ENCODE results near the gene TMEM270. TPM values are rescaled to one million over a fixed set of nuclear protein-coding genes. Genes with fewer than 3 reads are reported as not detected.
A peak's percentile ranks its signal among the peaks of the same experiment; 100 is the strongest.

Gene TMEM270
- total and polyA plus RNA-seq, 7 donors = 0.39 TPM; not detected in 6

- no peaks in the 10 kb centered on the region for H3K27me3 ChIP-seq
- no peaks in the 10 kb centered on the region for H3K36me3 ChIP-seq
- TF ChIP-seq POLR2AphosphoS5 (IDR thresholded peaks at IDR 0.05) = no peak
- no peak for TF ChIP-seq CTCF (IDR thresholded peaks at IDR 0.05)
- no peak for TF ChIP-seq EP300 (IDR thresholded peaks at IDR 0.05)
- no peak for TF ChIP-seq POLR2A (IDR thresholded peaks at IDR 0.05)
- intact Hi-C loops (cut with DNase I) = no loop called here
- peaks cover 0 to 29% (median 26%) of the 10 kb centered on the region in 4 donors for H3K4me1 ChIP-seq
- WGBS, 2 donors = 87 to 92% methylated on average over 6 of the region's 6 CpGs
- peaks cover 0 to 3% (median 0%) of the 10 kb centered on the region in 4 donors for H3K9me3 ChIP-seq
- no peak overlapping the region for H3K4me3 ChIP-seq
- no peak for DNase-seq
- H3K27ac ChIP-seq = peak overlapping the region; percentile 60 to 77 (median 74)
Measured at GRCh38 chr7:73894166-73894565, 33.2 kb downstream of the TMEM270 start.

- H3K27ac ChIP-seq = peak overlapping the region; percentile 60 to 77 (median 74)
- intact Hi-C loops (cut with DNase I) = no loop called here
- TF ChIP-seq CTCF (IDR thresholded peaks at IDR 0.05) (no peak), POLR2AphosphoS5 (IDR thresholded peaks at IDR 0.05) (peak; percentile 56 to 85 (median 64)), EP300 (IDR thresholded peaks at IDR 0.05) (peak in 2 of 4 donors; percentile 19 to 71)
- peak; percentile 92 for DNase-seq
- no peaks in the 10 kb centered on the region for H3K36me3 ChIP-seq
- no peak overlapping the region for H3K4me3 ChIP-seq
- H3K9me3 ChIP-seq = peaks cover 0 to 3% (median 0%) of the 10 kb centered on the region in 4 donors
- H3K27me3 ChIP-seq = no peaks in the 10 kb centered on the region
- WGBS, 2 donors = 75 to 85% methylated on average over 20 of the region's 20 CpGs
- H3K4me1 ChIP-seq = peaks cover 0 to 36% (median 27%) of the 10 kb centered on the region in 4 donors
Measured at GRCh38 chr7:73894733-73895551, 34.0 kb downstream of the TMEM270 start.

- H3K9me3 ChIP-seq = peaks cover 0 to 3% (median 0%) of the 10 kb centered on the region in 4 donors
- peaks cover 0 to 43% (median 31%) of the 10 kb centered on the region in 4 donors for H3K4me1 ChIP-seq
- H3K27me3 ChIP-seq = no peaks in the 10 kb centered on the region
- H3K27ac ChIP-seq = peak overlapping the region; percentile 60 to 77 (median 74)
- no peaks in the 10 kb centered on the region for H3K36me3 ChIP-seq
- TF ChIP-seq POLR2AphosphoS5 (IDR thresholded peaks at IDR 0.05) = no peak
- intact Hi-C loops (cut with DNase I) = no loop called here
- 88 to 91% methylated on average over 3 of the region's 3 CpGs for WGBS, 2 donors
- no peak for DNase-seq
- H3K4me3 ChIP-seq = no peak overlapping the region
Measured at GRCh38 chr7:73895626-73896025, 34.7 kb downstream of the TMEM270 start.

GRCh38 chr7:73896454-73896853 lies 35.5 kb downstream of the TMEM270 start:
- no peak for TF ChIP-seq EP300 (IDR thresholded peaks at IDR 0.05)
- TF ChIP-seq POLR2AphosphoS5 (IDR thresholded peaks at IDR 0.05) = peak in 3 of 4 donors; percentile 7 to 16 (median 9)
- no peaks in the 10 kb centered on the region for H3K27me3 ChIP-seq
- 70 to 80% methylated on average over 1 of the region's 1 CpG for WGBS, 2 donors
- H3K4me3 ChIP-seq = no peak overlapping the region
- intact Hi-C loops (cut with DNase I) = no loop called here
- no peaks in the 10 kb centered on the region for H3K36me3 ChIP-seq
- no peak for DNase-seq
- peaks cover 0 to 45% (median 32%) of the 10 kb centered on the region in 4 donors for H3K4me1 ChIP-seq
- H3K9me3 ChIP-seq = peaks cover 0 to 3% (median 0%) of the 10 kb centered on the region in 4 donors
- peak overlapping the region in 3 of 4 donors; percentile 12 to 77 (median 30) for H3K27ac ChIP-seq

GRCh38 chr7:73899731-73900142 lies 38.8 kb downstream of the TMEM270 start:
- peak in 2 of 4 donors; percentile 22 to 35 for TF ChIP-seq POLR2AphosphoS5 (IDR thresholded peaks at IDR 0.05)
- TF ChIP-seq CTCF (IDR thresholded peaks at IDR 0.05) = no peak
- Histone ChIP-seq H3K4me3 (no peak overlapping the region), H3K27me3 (no peaks in the 10 kb centered on the region), H3K27ac (peak overlapping the region; percentile 19 to 69 (median 42)), H3K4me1 (peaks cover 0 to 25% (median 10%) of the 10 kb centered on the region in 4 donors), H3K36me3 (no peaks in the 10 kb centered on the region), H3K9me3 (peaks cover 0 to 3% (median 0%) of the 10 kb centered on the region in 4 donors)
- peak; percentile 89 for DNase-seq
- intact Hi-C loops (cut with DNase I) = no loop called here
- WGBS, 2 donors = 80 to 81% methylated on average over 15 of the region's 15 CpGs

Measured in sigmoid colon (tissue), 7 donors.